Vagina (tissue), 2 donors: ENCODE results near the gene CASKIN1. TPM values are rescaled to one million over a fixed set of nuclear protein-coding genes. Genes with fewer than 3 reads are reported as not detected.

ENCODE experiments used
- DNase-seq, 2 donors: peaks; one replicate each; pipeline ENCODE4 v3.0.0-alpha.2; 2017; ENCODE audit errors: extremely low spot score in 2 of 2
- H3K27ac ChIP-seq: fragments of 200-600 bp; sonication (generic); one replicate; pipeline ENCODE4 v1.5.1; 2019
- H3K27me3 ChIP-seq: fragments of 200-600 bp; sonication (generic); one replicate; pipeline ENCODE4 v1.5.1; 2019
- H3K36me3 ChIP-seq, 2 donors: fragments of 200-600 bp; sonication (generic); one replicate each; pipeline ENCODE4 v1.5.1; 2017 to 2019
- H3K4me1 ChIP-seq: fragments of 200-600 bp; sonication (generic); one replicate; pipeline ENCODE4 v1.5.1; 2019
- H3K4me3 ChIP-seq, 2 donors: fragments of 200-600 bp; sonication (generic); 1 replicate in 1 of 2; 2 replicates in 1 of 2; pipeline ENCODE4 v1.5.1; 2016 to 2019
- H3K9me3 ChIP-seq: fragments of 200-600 bp; sonication (generic); one replicate; pipeline ENCODE4 v1.5.1; 2019
- POLR2A ChIP-seq, 2 donors: fragments of 450-650 bp; IDR thresholded peaks; one replicate each; pipeline ENCODE4 v1.6.1; 2017; ENCODE audit warnings: antibody characterized with exemption in 2 of 2, mild to moderate bottlenecking in 2 of 2, moderate library complexity in 2 of 2
- POLR2AphosphoS5 ChIP-seq, 2 donors: sonication (generic); formaldehyde crosslinking; IDR thresholded peaks; one replicate each; pipeline ENCODE4 v1.9.0; 2017; ENCODE audit warnings: antibody characterized with exemption in 2 of 2, mild to moderate bottlenecking in 2 of 2, low read depth in 1 of 2; ENCODE audit not compliant: insufficient read depth in 1 of 2
- intact Hi-C: fragments of 100-400 bp; cut with DNase I; formaldehyde crosslinking; loops from one replicate; pipeline ENCODE4 v1.15.1; 2023
- total RNA-seq: library from RNA; depleted of rRNA; stranded (reverse); fragments of >200 nt; gene quantifications from one replicate; pipeline ENCODE4 v1.2.3, GENCODE V29; 2016
- TF ChIP-seq, protein P1 (sequence below), 3 experiments: fragments of 450-650 bp in 2 of 3; fragments of 200-600 bp in 1 of 3; sonication (generic) in 1 of 3; IDR thresholded peaks; one replicate each; pipeline ENCODE4 v1.5.1; 2017 to 2019; ENCODE audit warnings: antibody characterized with exemption in 3 of 3, mild to moderate bottlenecking in 2 of 3, moderate library complexity in 2 of 3

The CASKIN1 gene
- total RNA-seq, 1 donor from 2014 or later = 0.25 TPM

DNA sequence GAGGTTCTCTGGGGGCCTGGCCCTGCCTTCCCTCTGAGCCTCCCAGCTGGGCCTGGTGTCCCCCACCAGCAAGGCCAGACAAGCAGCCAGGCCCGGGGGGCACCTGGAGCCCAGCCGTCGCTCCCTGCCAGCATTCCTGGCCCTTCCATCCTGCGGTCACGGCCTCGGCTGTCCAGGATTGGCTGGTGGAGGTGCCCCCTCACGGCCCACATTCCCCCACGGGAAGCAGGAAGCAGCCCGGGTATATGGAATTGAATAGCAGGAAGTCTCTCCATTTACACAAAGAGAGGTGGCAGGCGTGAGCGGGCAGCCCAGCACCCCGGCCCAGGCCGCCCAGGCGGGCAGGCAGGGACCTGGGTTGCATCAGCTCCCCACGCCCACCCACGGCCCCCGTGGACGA, 26.3 kb downstream of the CASKIN1 start:
- no peaks in the 10 kb centered on the region for H3K4me1 ChIP-seq
- H3K36me3 ChIP-seq = peaks cover 0 to 74% of the 10 kb centered on the region in 2 donors
- TF ChIP-seq, protein P1, sequence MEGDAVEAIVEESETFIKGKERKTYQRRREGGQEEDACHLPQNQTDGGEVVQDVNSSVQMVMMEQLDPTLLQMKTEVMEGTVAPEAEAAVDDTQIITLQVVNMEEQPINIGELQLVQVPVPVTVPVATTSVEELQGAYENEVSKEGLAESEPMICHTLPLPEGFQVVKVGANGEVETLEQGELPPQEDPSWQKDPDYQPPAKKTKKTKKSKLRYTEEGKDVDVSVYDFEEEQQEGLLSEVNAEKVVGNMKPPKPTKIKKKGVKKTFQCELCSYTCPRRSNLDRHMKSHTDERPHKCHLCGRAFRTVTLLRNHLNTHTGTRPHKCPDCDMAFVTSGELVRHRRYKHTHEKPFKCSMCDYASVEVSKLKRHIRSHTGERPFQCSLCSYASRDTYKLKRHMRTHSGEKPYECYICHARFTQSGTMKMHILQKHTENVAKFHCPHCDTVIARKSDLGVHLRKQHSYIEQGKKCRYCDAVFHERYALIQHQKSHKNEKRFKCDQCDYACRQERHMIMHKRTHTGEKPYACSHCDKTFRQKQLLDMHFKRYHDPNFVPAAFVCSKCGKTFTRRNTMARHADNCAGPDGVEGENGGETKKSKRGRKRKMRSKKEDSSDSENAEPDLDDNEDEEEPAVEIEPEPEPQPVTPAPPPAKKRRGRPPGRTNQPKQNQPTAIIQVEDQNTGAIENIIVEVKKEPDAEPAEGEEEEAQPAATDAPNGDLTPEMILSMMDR (IDR thresholded peaks at IDR 0.05) = no peak
- TF ChIP-seq POLR2AphosphoS5 (IDR thresholded peaks at IDR 0.05; ENCODE audit: insufficient read depth in 1 of 2, low read depth in 1 of 2) = peak; percentile 23 to 33
- TF ChIP-seq POLR2A (IDR thresholded peaks at IDR 0.05) = no peak
- H3K27me3 ChIP-seq = no peaks in the 10 kb centered on the region
- intact Hi-C loops = no loop called here
- peak overlapping the region; percentile 48 for H3K27ac ChIP-seq
- no peak for DNase-seq
- H3K9me3 ChIP-seq = no peaks in the 10 kb centered on the region
- H3K4me3 ChIP-seq = peak overlapping the region; percentile 33 to 34

DNA sequence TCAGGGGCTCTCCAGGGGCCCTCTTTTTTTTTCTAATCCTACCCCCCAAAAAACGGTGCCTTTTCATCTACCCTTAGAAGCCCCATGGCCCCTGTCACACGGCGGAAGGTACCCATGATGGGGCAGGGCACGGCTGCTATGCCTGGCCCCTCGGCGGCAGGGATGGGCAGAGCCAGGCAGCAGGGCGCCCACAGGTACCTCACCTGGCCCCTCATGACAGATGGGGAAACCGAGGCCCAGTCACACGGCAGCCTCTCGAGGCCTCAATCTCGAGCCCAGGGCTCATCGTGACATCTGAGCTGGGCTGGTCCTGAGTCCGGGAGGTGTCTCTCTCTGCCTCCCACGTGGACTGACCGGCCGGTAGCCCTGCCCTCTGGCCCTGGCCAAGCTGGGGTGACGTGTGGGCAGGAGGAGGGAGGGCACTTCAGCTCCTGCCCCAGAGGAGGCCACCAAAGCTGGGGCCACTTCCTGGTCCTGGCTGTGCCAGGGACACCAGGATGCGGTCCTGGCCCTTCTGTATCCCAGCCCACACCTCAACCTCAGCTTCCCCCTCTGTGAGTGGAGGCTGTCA, 29.3 kb downstream of the CASKIN1 start:
- Histone ChIP-seq H3K27ac (no peak overlapping the region), H3K4me1 (peaks cover 20% of the 10 kb centered on the region), H3K4me3 (no peak overlapping the region), H3K27me3 (no peaks in the 10 kb centered on the region), H3K9me3 (no peaks in the 10 kb centered on the region), H3K36me3 (peaks cover 0 to 50% of the 10 kb centered on the region in 2 donors)
- intact Hi-C loops = no loop called here
- TF ChIP-seq POLR2AphosphoS5 (IDR thresholded peaks at IDR 0.05; ENCODE audit: insufficient read depth in 1 of 2, low read depth in 1 of 2) (no peak), POLR2A (IDR thresholded peaks at IDR 0.05) (no peak)
- TF ChIP-seq, protein P1 (IDR thresholded peaks at IDR 0.05) = no peak
- no peak for DNase-seq

DNA sequence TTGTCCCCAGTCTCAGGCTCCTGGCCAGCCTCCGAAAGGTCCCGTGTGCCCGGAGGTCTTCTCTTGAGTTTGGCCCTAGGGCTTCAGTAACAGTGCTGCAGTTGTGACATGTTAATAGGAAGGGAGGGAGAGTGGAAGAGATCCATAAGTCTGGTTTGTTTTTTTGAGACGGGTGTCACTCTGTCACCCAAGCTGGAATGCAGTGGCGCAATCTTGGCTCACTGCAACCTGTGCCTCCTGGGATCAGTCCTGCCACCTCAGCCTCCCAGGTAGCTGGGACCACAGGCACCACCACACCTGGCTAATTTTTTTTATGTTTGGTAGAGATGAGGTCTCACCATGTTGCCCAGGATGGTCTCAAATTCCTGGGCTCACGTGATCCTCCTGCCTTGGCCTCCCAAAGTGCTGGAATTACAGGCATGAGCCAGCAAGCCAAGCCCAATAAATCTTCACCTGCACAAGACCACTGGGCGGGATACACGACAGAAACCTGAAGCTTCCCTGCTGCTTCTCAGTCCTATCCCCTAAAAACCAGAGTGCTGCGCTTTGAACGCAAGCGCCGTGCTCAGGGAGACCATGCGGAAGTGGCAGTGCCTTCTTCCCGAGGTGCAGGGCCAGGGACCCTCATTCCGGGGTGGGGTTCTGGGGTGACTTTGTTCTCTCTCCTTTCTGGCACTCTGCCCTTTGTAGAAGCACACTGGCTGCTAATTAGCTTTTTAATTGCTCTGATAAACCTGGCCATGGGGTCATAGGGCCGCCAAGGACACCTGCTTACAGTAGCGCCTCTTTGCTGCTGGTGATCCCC, 29.9 kb downstream of the CASKIN1 start:
- intact Hi-C loops = no loop called here
- no peak overlapping the region for H3K4me3 ChIP-seq

DNA sequence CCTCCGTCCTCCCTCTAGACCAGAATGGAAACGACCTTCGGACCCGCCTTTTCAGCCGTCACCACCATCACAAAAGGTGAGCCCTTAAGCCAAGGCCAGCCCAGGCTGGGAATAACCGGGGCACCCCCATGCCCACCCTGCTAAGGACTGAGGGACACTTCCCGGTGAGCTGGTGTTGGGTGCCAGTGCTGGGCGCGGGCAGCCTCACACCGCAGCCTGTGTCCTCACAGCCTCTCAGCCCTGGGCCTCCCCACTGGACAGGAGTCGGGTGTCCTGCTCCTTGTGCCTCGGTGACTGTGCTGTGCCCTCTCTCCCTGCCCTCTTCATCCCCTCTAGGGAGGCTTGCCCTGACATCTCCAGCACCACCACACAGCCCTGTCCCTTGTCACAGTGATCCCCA, 30.5 kb downstream of the CASKIN1 start:
- Histone ChIP-seq H3K4me3 (no peak overlapping the region), H3K27ac (no peak overlapping the region), H3K36me3 (peaks cover 0 to 39% of the 10 kb centered on the region in 2 donors), H3K9me3 (no peaks in the 10 kb centered on the region), H3K4me1 (peaks cover 33% of the 10 kb centered on the region), H3K27me3 (no peaks in the 10 kb centered on the region)
- intact Hi-C loops = no loop called here
- DNase-seq = no peak
- TF ChIP-seq POLR2AphosphoS5 (IDR thresholded peaks at IDR 0.05; ENCODE audit: insufficient read depth in 1 of 2, low read depth in 1 of 2) (no peak), POLR2A (IDR thresholded peaks at IDR 0.05) (no peak)
- TF ChIP-seq, protein P1 (IDR thresholded peaks at IDR 0.05) = no peak

More for the DNA sequence above, 29.9 kb downstream of the CASKIN1 start:
- no peaks in the 10 kb centered on the region for H3K27me3 ChIP-seq
- no peak for DNase-seq
- peaks cover 0 to 43% of the 10 kb centered on the region in 2 donors for H3K36me3 ChIP-seq
- H3K4me1 ChIP-seq = peaks cover 27% of the 10 kb centered on the region
- H3K9me3 ChIP-seq = no peaks in the 10 kb centered on the region
- no peak overlapping the region for H3K27ac ChIP-seq
- TF ChIP-seq, protein P1 (IDR thresholded peaks at IDR 0.05) = no peak
- no peak for TF ChIP-seq POLR2A (IDR thresholded peaks at IDR 0.05)
- no peak for TF ChIP-seq POLR2AphosphoS5 (IDR thresholded peaks at IDR 0.05; ENCODE audit: insufficient read depth in 1 of 2, low read depth in 1 of 2)
